SJSA1 (cell line): ENCODE results near the gene GGTLC2. TPM values are rescaled to one million over a fixed set of nuclear protein-coding genes. Genes with fewer than 3 reads are reported as not detected.
A peak's percentile ranks its signal among the peaks of the same experiment; 100 is the strongest.
"Not testable (repeated sequence)": the region's sequence is repeated elsewhere in the genome, so short reads cannot be mapped to it uniquely, and the experiment has no call there.

ENCODE experiments used
- DNase-seq, 2 experiments: peaks; one replicate each; pipeline ENCODE4 v3.0.0-alpha.2; 2015 to 2020; ENCODE audit warnings: low spot score in 2 of 2, low read depth in 1 of 2
- H3K27ac ChIP-seq: fragments of 250-450 bp; sonication (Bioruptor Pico); 2 replicates; pipeline ENCODE4 v1.5.1; 2020; ENCODE audit warnings: mild to moderate bottlenecking, moderate library complexity
- H3K27me3 ChIP-seq: fragments of 250-450 bp; sonication (Bioruptor Pico); replicated peaks from 2 replicates; pipeline ENCODE4 v1.5.1; 2020; ENCODE audit warnings: mild to moderate bottlenecking, moderate library complexity
- H3K36me3 ChIP-seq: fragments of 250-450 bp; sonication (Bioruptor Pico); 2 replicates; pipeline ENCODE4 v1.5.1; 2020; ENCODE audit warnings: mild to moderate bottlenecking
- H3K4me1 ChIP-seq: fragments of 250-450 bp; sonication (Bioruptor Pico); replicated peaks from 2 replicates; pipeline ENCODE4 v1.6.1; 2021; ENCODE audit warnings: mild to moderate bottlenecking
- H3K4me3 ChIP-seq: fragments of 250-450 bp; sonication (Bioruptor Pico); 2 replicates; pipeline ENCODE4 v1.5.1; 2020; ENCODE audit warnings: mild to moderate bottlenecking
- H3K9me3 ChIP-seq: fragments of 250-450 bp; sonication (Bioruptor Pico); replicated peaks from 2 replicates; pipeline ENCODE4 v1.5.1; 2020; ENCODE audit warnings: mild to moderate bottlenecking
- total RNA-seq: library from RNA; depleted of rRNA; stranded (reverse); fragments of >200 nt; shearing (Covaris generic); gene quantifications from 2 replicates; pipeline ENCODE4 v1.2.3, GENCODE V29; 2014

Gene GGTLC2
- total RNA-seq, 1 experiment from 2014 or later: not detected

GRCh38 chr22:22650803-22651515 lies 6.5 kb downstream of the GGTLC2 start:
- not testable (repeated sequence) for H3K36me3 ChIP-seq, H3K4me3 ChIP-seq, H3K9me3 ChIP-seq, H3K4me1 ChIP-seq, H3K27me3 ChIP-seq, H3K27ac ChIP-seq, DNase-seq

- not testable (repeated sequence) for H3K4me3 ChIP-seq, H3K9me3 ChIP-seq, DNase-seq, H3K4me1 ChIP-seq, H3K36me3 ChIP-seq, H3K27me3 ChIP-seq, H3K27ac ChIP-seq
These were observed 7.2 kb downstream of the GGTLC2 start for GRCh38 chr22:22651593-22651992.

GRCh38 chr22:22652102-22652501 lies 7.7 kb downstream of the GGTLC2 start:
- H3K4me3 ChIP-seq, H3K27me3 ChIP-seq, H3K9me3 ChIP-seq, H3K36me3 ChIP-seq, H3K27ac ChIP-seq, H3K4me1 ChIP-seq, DNase-seq: not testable (repeated sequence)

- H3K4me3 ChIP-seq, H3K27ac ChIP-seq, H3K9me3 ChIP-seq, H3K4me1 ChIP-seq, DNase-seq, H3K27me3 ChIP-seq, H3K36me3 ChIP-seq: not testable (repeated sequence)
These were observed 8.2 kb downstream of the GGTLC2 start for GRCh38 chr22:22652573-22652972.

GRCh38 chr22:22653677-22654381 lies 9.4 kb downstream of the GGTLC2 start:
- not testable (repeated sequence) for H3K9me3 ChIP-seq, H3K27ac ChIP-seq, DNase-seq, H3K27me3 ChIP-seq, H3K36me3 ChIP-seq, H3K4me3 ChIP-seq, H3K4me1 ChIP-seq

GRCh38 chr22:22655452-22656290 lies 11.3 kb downstream of the GGTLC2 start:
- H3K4me1 ChIP-seq: no peaks in the 10 kb centered on the region
- no peak overlapping the region for H3K27ac ChIP-seq
- H3K27me3 ChIP-seq: peaks cover 3% of the 10 kb centered on the region; the same call in 1 of the 2 replicates
- H3K9me3 ChIP-seq: no peaks in the 10 kb centered on the region
- DNase-seq: no peak
- H3K4me3 ChIP-seq: no peak overlapping the region
- no peaks in the 10 kb centered on the region for H3K36me3 ChIP-seq

- no peaks in the 10 kb centered on the region for H3K9me3 ChIP-seq
- H3K27me3 ChIP-seq: peaks cover 3% of the 10 kb centered on the region; the same call in 1 of the 2 replicates
- no peaks in the 10 kb centered on the region for H3K36me3 ChIP-seq
- no peak overlapping the region for H3K4me3 ChIP-seq
- no peak overlapping the region for H3K27ac ChIP-seq
- DNase-seq: no peak
- H3K4me1 ChIP-seq: no peaks in the 10 kb centered on the region
These were observed 13.3 kb downstream of the GGTLC2 start for GRCh38 chr22:22657712-22658111.

GRCh38 chr22:22661275-22661674 lies 16.9 kb downstream of the GGTLC2 start:
- DNase-seq: no peak
- Histone ChIP-seq H3K27ac (no peak overlapping the region), H3K27me3 (peaks cover 3% of the 10 kb centered on the region; the same call in 1 of the 2 replicates), H3K4me1 (no peaks in the 10 kb centered on the region), H3K4me3 (no peak overlapping the region), H3K36me3 (no peaks in the 10 kb centered on the region), H3K9me3 (no peaks in the 10 kb centered on the region)

GRCh38 chr22:22662095-22662494 lies 17.7 kb downstream of the GGTLC2 start:
- Histone ChIP-seq H3K36me3 (no peaks in the 10 kb centered on the region), H3K9me3 (no peaks in the 10 kb centered on the region), H3K4me3 (no peak overlapping the region), H3K4me1 (no peaks in the 10 kb centered on the region), H3K27ac (no peak overlapping the region), H3K27me3 (peaks cover 3% of the 10 kb centered on the region; the same call in 1 of the 2 replicates)
- no peak for DNase-seq

GRCh38 chr22:22663861-22664800 lies 19.7 kb downstream of the GGTLC2 start:
- H3K9me3 ChIP-seq: no peaks in the 10 kb centered on the region
- no peak overlapping the region for H3K27ac ChIP-seq
- no peak overlapping the region for H3K4me3 ChIP-seq
- H3K4me1 ChIP-seq: no peaks in the 10 kb centered on the region
- no peak for DNase-seq
- peaks cover 3% of the 10 kb centered on the region; the same call in 1 of the 2 replicates for H3K27me3 ChIP-seq
- no peaks in the 10 kb centered on the region for H3K36me3 ChIP-seq

- peak; percentile 41 to 59 for DNase-seq
- Histone ChIP-seq H3K4me1 (no peaks in the 10 kb centered on the region), H3K27me3 (no peaks in the 10 kb centered on the region), H3K9me3 (peaks cover 7% of the 10 kb centered on the region), H3K4me3 (no peak overlapping the region), H3K27ac (no peak overlapping the region), H3K36me3 (no peaks in the 10 kb centered on the region)
These were observed 22.1 kb downstream of the GGTLC2 start for GRCh38 chr22:22666307-22667091.

- Histone ChIP-seq H3K27me3 (0 out of 2 replicates have a peak, but pooled peaks cover 3% of the 10 kb centered on the region), H3K36me3 (no peaks in the 10 kb centered on the region), H3K4me1 (no peaks in the 10 kb centered on the region), H3K9me3 (peaks cover 7% of the 10 kb centered on the region), H3K27ac (no peak overlapping the region), H3K4me3 (no peak overlapping the region)
- no peak for DNase-seq
These were observed 23.8 kb downstream of the GGTLC2 start for GRCh38 chr22:22667966-22668880.
